OCI-LY3 (cell line): ENCODE results near the gene CERS6.
A peak's percentile ranks its signal among the peaks of the same experiment; 100 is the strongest.

Source experiments
- H2AFZ ChIP-seq: fragments of 200-600, 300-600 bp; shearing (Covaris generic); 2 replicates; pipeline ENCODE4 v1.6.0; 2014; ENCODE audit warnings: antibody characterized with exemption, low read depth, low read length
- H3K27ac ChIP-seq: fragments of 200-600, 300-600 bp; sonication (generic); 2 replicates; pipeline ENCODE4 v1.5.1; 2014; ENCODE audit warnings: mild to moderate bottlenecking, low read length, moderate library complexity, mixed read lengths
- H3K27me3 ChIP-seq: fragments of 200-600, 300-600 bp; sonication (generic); 2 replicates; pipeline ENCODE4 v1.6.1; 2014; ENCODE audit warnings: low read depth, low read length, mixed read lengths
- H3K36me3 ChIP-seq: fragments of 200-600, 300-600 bp; sonication (generic); replicated peaks from 2 replicates; pipeline ENCODE3; 2014; ENCODE audit warnings: low read depth, low read length, mixed read lengths
- H3K4me1 ChIP-seq: fragments of 300-600, 200-600 bp; sonication (generic); 2 replicates; pipeline ENCODE4 v1.6.1; 2014; ENCODE audit warnings: low read length, mixed read lengths
- H3K4me2 ChIP-seq: fragments of 200-600, 300-600 bp; sonication (generic); 2 replicates; pipeline ENCODE4 v1.6.1; 2014; ENCODE audit warnings: low read length, mixed read lengths
- H3K4me3 ChIP-seq: fragments of 300-600, 200-600 bp; sonication (generic); 2 replicates; pipeline ENCODE4 v1.5.1; 2014; ENCODE audit warnings: antibody characterized with exemption, mild to moderate bottlenecking, low read length, moderate library complexity
- H3K79me2 ChIP-seq: fragments of 300-600, 200-600 bp; shearing (Covaris generic); 2 replicates; pipeline ENCODE4 v1.6.1; 2014; ENCODE audit warnings: mild to moderate bottlenecking, low read length, mixed read lengths
- H3K9ac ChIP-seq: fragments of 300-600, 200-600 bp; shearing (Covaris generic); 2 replicates; pipeline ENCODE4 v1.6.0; 2014; ENCODE audit warnings: mild to moderate bottlenecking, low read length, moderate library complexity
- H3K9me3 ChIP-seq: fragments of 200-600, 300-600 bp; shearing (Covaris generic); 2 replicates; pipeline ENCODE4 v1.6.1; 2014; ENCODE audit warnings: low read length, mixed read lengths; ENCODE audit not compliant: insufficient read depth
- H4K20me1 ChIP-seq: fragments of 200-600, 300-600 bp; sonication (generic); 2 replicates; pipeline ENCODE4 v1.6.1; 2016; ENCODE audit warnings: low read length, mixed read lengths; ENCODE audit not compliant: insufficient read depth
- CTCF ChIP-seq: fragments of 200-600, 300-600 bp; sonication (generic); IDR thresholded peaks from 2 replicates; pipeline ENCODE4 v1.5.1; 2014; ENCODE audit warnings: antibody characterized with exemption, low read length, low read depth
- EZH2phosphoT487 ChIP-seq: fragments of 200-600 bp; shearing (Covaris generic); IDR thresholded peaks from 2 replicates; pipeline ENCODE4 v1.6.1; 2018; ENCODE audit warnings: antibody characterized with exemption, mixed run types, low read depth

Gene CERS6

GRCh38 chr2:168480825-168481585, 24.9 kb downstream of the CERS6 start:
- Histone ChIP-seq H3K9ac (no peak overlapping the region), H3K4me2 (peak overlapping the region; percentile 45), H3K27ac (no peak overlapping the region), H4K20me1 (peaks cover 7% of the 10 kb centered on the region; the same call in 1 of the 2 replicates), H3K79me2 (peaks cover 34% of the 10 kb centered on the region), H3K9me3 (peaks cover 5% of the 10 kb centered on the region; the same call in 1 of the 2 replicates), H3K36me3 (peaks cover 7% of the 10 kb centered on the region), H2AFZ (no peak overlapping the region), H3K4me3 (no peak overlapping the region), H3K27me3 (no peaks in the 10 kb centered on the region), H3K4me1 (peaks cover 13% of the 10 kb centered on the region)
- TF ChIP-seq EZH2phosphoT487: no peak
- no peak for TF ChIP-seq CTCF

- H3K4me2 ChIP-seq: no peak overlapping the region
- peaks cover 31% of the 10 kb centered on the region for H3K79me2 ChIP-seq
- no peak overlapping the region for H3K4me3 ChIP-seq
- H2AFZ ChIP-seq: no peak overlapping the region
- H4K20me1 ChIP-seq: peaks cover 7% of the 10 kb centered on the region; the same call in 1 of the 2 replicates
- no peak for TF ChIP-seq EZH2phosphoT487
- no peak for TF ChIP-seq CTCF
- H3K9ac ChIP-seq: no peak overlapping the region
- peaks cover 7% of the 10 kb centered on the region; the same call in 1 of the 2 replicates for H3K9me3 ChIP-seq
- H3K27me3 ChIP-seq: no peaks in the 10 kb centered on the region
- peaks cover 10% of the 10 kb centered on the region for H3K36me3 ChIP-seq
- H3K27ac ChIP-seq: no peak overlapping the region
- peaks cover 13% of the 10 kb centered on the region for H3K4me1 ChIP-seq
Measured at GRCh38 chr2:168482269-168482668, 26.2 kb downstream of the CERS6 start.

- TF ChIP-seq CTCF (no peak), EZH2phosphoT487 (no peak)
- H3K4me3 ChIP-seq: no peak overlapping the region
- peaks cover 7% of the 10 kb centered on the region; the same call in 1 of the 2 replicates for H3K9me3 ChIP-seq
- peaks cover 13% of the 10 kb centered on the region for H3K4me1 ChIP-seq
- H3K27me3 ChIP-seq: no peaks in the 10 kb centered on the region
- H3K79me2 ChIP-seq: peaks cover 31% of the 10 kb centered on the region
- no peak overlapping the region for H3K27ac ChIP-seq
- H3K36me3 ChIP-seq: peaks cover 14% of the 10 kb centered on the region
- H2AFZ ChIP-seq: no peak overlapping the region
- no peak overlapping the region for H3K4me2 ChIP-seq
- peaks cover 7% of the 10 kb centered on the region; the same call in 1 of the 2 replicates for H4K20me1 ChIP-seq
- no peak overlapping the region for H3K9ac ChIP-seq
Measured at GRCh38 chr2:168482952-168483831, 27.1 kb downstream of the CERS6 start.

- Histone ChIP-seq H3K4me1 (peaks cover 23% of the 10 kb centered on the region), H3K79me2 (peaks cover 23% of the 10 kb centered on the region; the same call in 1 of the 2 replicates), H3K27ac (no peak overlapping the region), H3K4me2 (no peak overlapping the region), H2AFZ (no peak overlapping the region), H3K36me3 (peaks cover 14% of the 10 kb centered on the region), H3K9me3 (peaks cover 7% of the 10 kb centered on the region; the same call in 1 of the 2 replicates), H3K4me3 (no peak overlapping the region), H4K20me1 (peaks cover 11% of the 10 kb centered on the region), H3K9ac (no peak overlapping the region), H3K27me3 (no peaks in the 10 kb centered on the region)
- TF ChIP-seq CTCF (no peak), EZH2phosphoT487 (no peak)
Measured at GRCh38 chr2:168486477-168486876, 30.4 kb downstream of the CERS6 start.
